Measurements from ENCODE around the gene PRKCZ. TPM values are rescaled to one million over a fixed set of nuclear protein-coding genes. Genes with fewer than 3 reads are reported as not detected.

Gene PRKCZ
- total RNA-seq, 2 experiments from 2014 or later, result 6.8 to 12.8 TPM

- no peak overlapping the region for H3K27ac Mint-ChIP-seq
- DNase-seq, result no peak
- H3K9me3 Mint-ChIP-seq (ENCODE audit: low read depth), result no peaks in the 10 kb centered on the region
- CTCF ChIA-PET, result interaction anchor here (5.7 kb wide), 1 partner anchor 8 kb away, joined by 27 read pairs; no protein-coding TSS in a partner anchor
- H3K4me3 Mint-ChIP-seq, result no peak overlapping the region
- peaks cover 8% of the 10 kb centered on the region for H3K4me1 Mint-ChIP-seq
- H3K27me3 Mint-ChIP-seq, result peaks cover 18% of the 10 kb centered on the region
- no peak for ATAC-seq
- no peaks in the 10 kb centered on the region for H3K36me3 Mint-ChIP-seq
Measured at GRCh38 chr1:2053217-2053616, 3.0 kb downstream of the PRKCZ start.

GRCh38 chr1:2053784-2054376, 3.7 kb downstream of the PRKCZ start:
- H3K9me3 Mint-ChIP-seq (ENCODE audit: low read depth), result no peaks in the 10 kb centered on the region
- CTCF ChIA-PET, result interaction anchor here (5.7 kb wide), 1 partner anchor 8 kb away, joined by 27 read pairs; no protein-coding TSS in a partner anchor
- H3K27me3 Mint-ChIP-seq, result peaks cover 12% of the 10 kb centered on the region
- no peak for ATAC-seq
- DNase-seq, result no peak
- H3K4me3 Mint-ChIP-seq, result no peak overlapping the region
- H3K27ac Mint-ChIP-seq, result no peak overlapping the region
- H3K4me1 Mint-ChIP-seq, result peaks cover 8% of the 10 kb centered on the region
- H3K36me3 Mint-ChIP-seq, result no peaks in the 10 kb centered on the region

- Mint-ChIP-seq H3K36me3 (no peaks in the 10 kb centered on the region), H3K9me3 (ENCODE audit: low read depth) (no peaks in the 10 kb centered on the region), H3K27ac (no peak overlapping the region), H3K27me3 (peaks cover 5% of the 10 kb centered on the region), H3K4me1 (peaks cover 1% of the 10 kb centered on the region), H3K4me3 (no peak overlapping the region)
- no peak for ATAC-seq
- CTCF ChIA-PET, result interaction anchor here (5.7 kb wide), 1 partner anchor 9 kb away, joined by 27 read pairs; no protein-coding TSS in a partner anchor
- no peak for DNase-seq
Measured at GRCh38 chr1:2054560-2054959, 4.3 kb downstream of the PRKCZ start.

- H3K9me3 Mint-ChIP-seq (ENCODE audit: low read depth), result no peaks in the 10 kb centered on the region
- peaks cover 5% of the 10 kb centered on the region for H3K27me3 Mint-ChIP-seq
- no peaks in the 10 kb centered on the region for H3K4me1 Mint-ChIP-seq
- DNase-seq (no peak), ATAC-seq (no peak)
- CTCF ChIA-PET, result interaction anchor here (5.7 kb wide), 1 partner anchor 11 kb away, joined by 27 read pairs; no protein-coding TSS in a partner anchor
- no peak overlapping the region for H3K4me3 Mint-ChIP-seq
- no peaks in the 10 kb centered on the region for H3K36me3 Mint-ChIP-seq
- H3K27ac Mint-ChIP-seq, result no peak overlapping the region
Measured at GRCh38 chr1:2055911-2056575, 5.8 kb downstream of the PRKCZ start.

- H3K9me3 Mint-ChIP-seq (ENCODE audit: low read depth), result no peaks in the 10 kb centered on the region
- no peaks in the 10 kb centered on the region for H3K36me3 Mint-ChIP-seq
Measured at GRCh38 chr1:2056955-2057590, 6.9 kb downstream of the PRKCZ start.

GRCh38 chr1:2059290-2059953, 9.2 kb downstream of the PRKCZ start:
- Mint-ChIP-seq H3K4me1 (no peaks in the 10 kb centered on the region), H3K36me3 (no peaks in the 10 kb centered on the region), H3K9me3 (ENCODE audit: low read depth) (no peaks in the 10 kb centered on the region), H3K4me3 (no peak overlapping the region), H3K27ac (no peak overlapping the region), H3K27me3 (no peaks in the 10 kb centered on the region)
- no peak for DNase-seq
- CTCF ChIA-PET, result no interaction called here
- no peak for ATAC-seq

More at GRCh38 chr1:2056955-2057590, 6.9 kb downstream of the PRKCZ start:
- ATAC-seq (no peak), DNase-seq (no peak)
- no peaks in the 10 kb centered on the region for H3K27me3 Mint-ChIP-seq
- CTCF ChIA-PET, result interaction anchor here (5.7 kb wide), 1 partner anchor 12 kb away, joined by 27 read pairs; no protein-coding TSS in a partner anchor
- H3K4me3 Mint-ChIP-seq, result no peak overlapping the region
- no peaks in the 10 kb centered on the region for H3K4me1 Mint-ChIP-seq
- no peak overlapping the region for H3K27ac Mint-ChIP-seq

- Mint-ChIP-seq H3K9me3 (ENCODE audit: low read depth) (no peaks in the 10 kb centered on the region), H3K36me3 (peaks cover 3% of the 10 kb centered on the region), H3K27ac (no peak overlapping the region), H3K4me3 (no peak overlapping the region), H3K4me1 (no peaks in the 10 kb centered on the region), H3K27me3 (no peaks in the 10 kb centered on the region)
- no peak for ATAC-seq
- no peak for DNase-seq
- CTCF ChIA-PET, result no interaction called here
Measured at GRCh38 chr1:2060072-2060471, 9.9 kb downstream of the PRKCZ start.

GRCh38 chr1:2060535-2060934, 10.3 kb downstream of the PRKCZ start:
- CTCF ChIA-PET, result no interaction called here
- no peak overlapping the region for H3K27ac Mint-ChIP-seq
- DNase-seq, result no peak
- H3K4me1 Mint-ChIP-seq, result no peaks in the 10 kb centered on the region
- H3K4me3 Mint-ChIP-seq, result no peak overlapping the region
- H3K9me3 Mint-ChIP-seq (ENCODE audit: low read depth), result no peaks in the 10 kb centered on the region
- ATAC-seq, result no peak
- H3K27me3 Mint-ChIP-seq, result no peaks in the 10 kb centered on the region
- peaks cover 3% of the 10 kb centered on the region for H3K36me3 Mint-ChIP-seq

GRCh38 chr1:2061065-2061778, 11.0 kb downstream of the PRKCZ start:
- Mint-ChIP-seq H3K27me3 (no peaks in the 10 kb centered on the region), H3K36me3 (peaks cover 5% of the 10 kb centered on the region), H3K4me3 (no peak overlapping the region), H3K9me3 (ENCODE audit: low read depth) (no peaks in the 10 kb centered on the region), H3K4me1 (no peaks in the 10 kb centered on the region), H3K27ac (no peak overlapping the region)
- CTCF ChIA-PET, result no interaction called here
- DNase-seq (no peak), ATAC-seq (no peak)

GRCh38 chr1:2065699-2066098, 15.5 kb downstream of the PRKCZ start:
- H3K9me3 Mint-ChIP-seq (ENCODE audit: low read depth), result no peaks in the 10 kb centered on the region
- DNase-seq, result no peak
- no peak overlapping the region for H3K4me3 Mint-ChIP-seq
- CTCF ChIA-PET, result no interaction called here
- H3K36me3 Mint-ChIP-seq, result peaks cover 6% of the 10 kb centered on the region
- H3K4me1 Mint-ChIP-seq, result no peaks in the 10 kb centered on the region
- no peak overlapping the region for H3K27ac Mint-ChIP-seq
- no peak for ATAC-seq
- no peaks in the 10 kb centered on the region for H3K27me3 Mint-ChIP-seq

- H3K36me3 Mint-ChIP-seq, result peaks cover 6% of the 10 kb centered on the region
- ATAC-seq, result no peak
- no peaks in the 10 kb centered on the region for H3K27me3 Mint-ChIP-seq
- no peak overlapping the region for H3K27ac Mint-ChIP-seq
- no peak for DNase-seq
- CTCF ChIA-PET, result no interaction called here
- H3K4me3 Mint-ChIP-seq, result no peak overlapping the region
- H3K4me1 Mint-ChIP-seq, result no peaks in the 10 kb centered on the region
- H3K9me3 Mint-ChIP-seq (ENCODE audit: low read depth), result no peaks in the 10 kb centered on the region
Measured at GRCh38 chr1:2067393-2067792, 17.2 kb downstream of the PRKCZ start.

- H3K4me1 Mint-ChIP-seq, result no peaks in the 10 kb centered on the region
- ATAC-seq, result no peak
- no peak overlapping the region for H3K4me3 Mint-ChIP-seq
- peaks cover 6% of the 10 kb centered on the region for H3K36me3 Mint-ChIP-seq
- H3K27ac Mint-ChIP-seq, result no peak overlapping the region
- no peaks in the 10 kb centered on the region for H3K9me3 Mint-ChIP-seq (ENCODE audit: low read depth)
- no peak for DNase-seq
- CTCF ChIA-PET, result no interaction called here
- no peaks in the 10 kb centered on the region for H3K27me3 Mint-ChIP-seq
Measured at GRCh38 chr1:2067981-2068380, 17.8 kb downstream of the PRKCZ start.

- Mint-ChIP-seq H3K27ac (no peak overlapping the region), H3K4me3 (no peak overlapping the region), H3K36me3 (peaks cover 6% of the 10 kb centered on the region), H3K27me3 (no peaks in the 10 kb centered on the region), H3K9me3 (ENCODE audit: low read depth) (no peaks in the 10 kb centered on the region), H3K4me1 (no peaks in the 10 kb centered on the region)
- DNase-seq, result no peak
- CTCF ChIA-PET, result no interaction called here
- ATAC-seq, result no peak
Measured at GRCh38 chr1:2068951-2069350, 18.7 kb downstream of the PRKCZ start.
